HG02943 (cell line): ENCODE data around the gene TNNI2.
"Not testable (repeated sequence)": the region's sequence is repeated elsewhere in the genome, so short reads cannot be mapped to it uniquely, and the experiment has no call there.

ENCODE experiments used
- ATAC-seq: cut with Tn5 transposase; IDR thresholded peaks from one replicate; pipeline ENCODE4 v1.9.1; 2021; ENCODE audit warnings: mild to moderate bottlenecking, low read depth, moderate library complexity; ENCODE audit not compliant: unreplicated experiment

The TNNI2 gene

DNA sequence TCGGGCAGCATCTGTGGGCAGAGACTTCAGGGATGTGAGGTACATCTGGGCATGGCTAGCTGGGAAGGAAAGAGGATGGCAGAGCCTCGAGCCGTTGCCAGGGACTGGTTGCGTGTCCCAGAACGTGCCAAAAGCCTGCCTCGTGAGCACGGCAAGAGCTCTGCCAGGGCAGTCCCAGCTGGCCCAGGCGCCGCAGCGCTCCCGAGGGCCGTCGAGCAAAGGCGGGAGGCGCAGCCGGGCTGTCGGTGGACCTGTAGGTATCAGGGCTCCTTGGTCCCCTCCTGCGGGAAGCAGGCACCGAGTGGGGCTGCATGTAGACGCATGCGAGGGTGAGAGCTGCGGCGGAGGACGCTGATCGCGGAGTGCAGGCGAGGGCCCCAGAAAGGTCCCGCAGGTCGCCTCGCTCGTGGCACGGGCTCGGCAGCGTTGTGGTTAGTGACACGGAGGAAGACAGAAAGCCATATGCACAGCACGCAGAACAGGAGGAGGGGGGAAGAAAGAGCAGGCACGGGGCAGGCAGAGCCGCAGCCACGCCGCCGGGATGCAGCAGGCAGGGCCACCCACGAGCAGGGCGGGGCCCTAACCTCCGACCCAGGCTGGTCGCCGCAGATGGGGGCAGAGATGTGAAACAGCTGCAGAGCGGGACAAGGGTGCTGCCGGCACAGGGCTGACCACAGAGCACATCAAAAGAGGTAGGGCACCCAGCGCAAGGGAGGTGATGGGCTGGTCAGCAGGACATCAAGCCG is 32.1 kb downstream of the TNNI2 start:
- no peak for ATAC-seq

DNA sequence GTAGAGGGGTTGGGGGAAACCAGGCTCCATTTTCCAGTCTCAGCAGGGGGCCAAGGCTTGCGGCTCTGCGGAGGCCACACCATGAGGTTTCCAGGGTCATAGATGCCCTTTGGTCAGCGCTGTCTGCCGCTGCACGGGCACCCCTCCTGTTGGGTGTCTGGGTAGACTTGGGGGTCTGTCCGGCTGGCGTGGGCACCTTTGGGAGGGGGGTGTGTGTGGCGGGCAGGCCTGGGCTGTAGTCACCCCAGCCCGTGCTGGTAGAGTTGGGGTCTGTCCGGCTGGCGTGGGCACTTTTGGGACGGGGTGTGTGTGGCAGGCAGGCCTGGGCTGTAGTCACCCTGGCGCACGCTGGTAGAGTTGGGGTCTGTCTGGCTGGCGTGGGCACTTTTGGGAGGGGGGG is 32.8 kb downstream of the TNNI2 start:
- ATAC-seq, result no peak

DNA sequence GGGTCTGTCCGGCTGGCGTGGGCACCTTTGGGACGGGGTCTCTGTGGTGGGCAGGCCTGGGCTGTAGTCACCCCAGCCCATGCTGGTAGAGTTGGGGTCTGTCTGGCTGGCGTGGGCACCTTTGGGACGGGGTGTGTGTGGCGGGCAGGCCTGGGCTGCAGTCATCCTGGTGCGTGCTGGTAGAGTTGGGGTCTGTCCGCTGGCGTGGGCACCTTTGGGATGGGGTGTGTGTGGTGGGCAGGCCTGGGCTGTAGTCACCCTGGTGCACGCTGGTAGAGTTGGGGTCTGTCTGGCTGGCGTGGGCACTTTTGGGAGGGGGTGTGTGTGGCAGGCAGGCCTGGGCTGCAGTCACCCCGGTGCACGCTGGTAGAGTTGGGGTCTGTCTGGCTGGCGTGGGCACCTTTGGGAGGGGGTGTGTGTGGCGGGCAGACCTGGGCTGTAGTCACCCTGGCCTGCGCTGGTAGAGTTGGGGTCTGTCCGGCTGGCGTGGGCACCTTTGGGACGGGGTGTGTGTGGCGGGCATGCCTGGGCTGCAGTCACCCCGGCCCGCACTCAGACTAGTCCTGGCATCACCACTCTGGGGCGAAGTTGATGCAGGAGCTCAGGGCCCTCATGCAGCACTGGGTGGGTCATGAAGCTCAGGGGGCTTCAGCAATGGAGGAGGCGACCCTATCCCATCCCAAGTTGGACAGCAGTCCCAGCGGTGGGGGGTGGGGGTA is 33.6 kb downstream of the TNNI2 start:
- ATAC-seq, result no peak

GRCh38 chr11:1873048-1873812 is 34.4 kb downstream of the TNNI2 start:
- no peak for ATAC-seq

DNA sequence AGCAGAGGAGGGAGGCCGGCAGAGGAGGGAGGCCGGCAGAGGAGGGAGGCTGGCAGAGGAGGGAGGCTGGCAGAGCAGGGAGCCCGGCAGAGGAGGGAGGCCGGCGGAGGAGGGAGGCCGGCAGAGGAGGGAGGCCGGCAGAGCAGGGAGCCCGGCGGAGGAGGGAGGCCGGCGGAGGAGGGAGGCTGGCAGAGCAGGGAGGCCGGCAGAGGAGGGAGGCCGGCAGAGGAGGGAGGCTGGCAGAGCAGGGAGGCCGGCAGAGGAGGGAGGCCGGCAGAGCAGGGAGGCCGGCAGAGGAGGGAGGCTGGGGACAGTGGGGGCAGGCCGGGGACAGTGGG is 35.0 kb downstream of the TNNI2 start:
- ATAC-seq, result not testable (repeated sequence)

- not testable (repeated sequence) for ATAC-seq
Observed at GRCh38 chr11:1874441-1875092, 35.8 kb downstream of the TNNI2 start.

- ATAC-seq, result no peak
Observed at GRCh38 chr11:1875093-1875850, 36.5 kb downstream of the TNNI2 start.

DNA sequence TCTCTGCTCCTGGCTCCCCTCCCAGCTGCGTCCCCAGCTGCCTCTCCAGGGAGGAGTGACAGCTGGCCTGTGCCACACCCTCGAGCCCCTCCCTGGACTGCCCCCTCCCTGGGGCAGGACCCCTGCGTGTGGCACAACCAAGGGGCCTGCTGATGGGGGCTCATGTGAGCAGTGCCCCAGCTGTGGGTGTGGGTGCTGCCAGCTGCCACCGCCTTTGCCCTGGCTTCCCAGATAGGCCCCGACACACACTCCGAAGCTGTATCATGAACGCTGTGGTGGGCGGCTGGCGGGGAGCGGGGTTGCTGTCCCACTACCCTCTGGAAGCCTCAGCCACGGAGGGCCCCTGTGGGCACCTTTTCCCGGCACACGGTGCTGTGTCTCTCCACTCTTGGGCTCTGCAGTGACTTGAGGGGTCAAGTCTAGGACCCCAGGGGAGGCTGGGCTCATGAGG is 37.1 kb downstream of the TNNI2 start:
- not testable (repeated sequence) for ATAC-seq

DNA sequence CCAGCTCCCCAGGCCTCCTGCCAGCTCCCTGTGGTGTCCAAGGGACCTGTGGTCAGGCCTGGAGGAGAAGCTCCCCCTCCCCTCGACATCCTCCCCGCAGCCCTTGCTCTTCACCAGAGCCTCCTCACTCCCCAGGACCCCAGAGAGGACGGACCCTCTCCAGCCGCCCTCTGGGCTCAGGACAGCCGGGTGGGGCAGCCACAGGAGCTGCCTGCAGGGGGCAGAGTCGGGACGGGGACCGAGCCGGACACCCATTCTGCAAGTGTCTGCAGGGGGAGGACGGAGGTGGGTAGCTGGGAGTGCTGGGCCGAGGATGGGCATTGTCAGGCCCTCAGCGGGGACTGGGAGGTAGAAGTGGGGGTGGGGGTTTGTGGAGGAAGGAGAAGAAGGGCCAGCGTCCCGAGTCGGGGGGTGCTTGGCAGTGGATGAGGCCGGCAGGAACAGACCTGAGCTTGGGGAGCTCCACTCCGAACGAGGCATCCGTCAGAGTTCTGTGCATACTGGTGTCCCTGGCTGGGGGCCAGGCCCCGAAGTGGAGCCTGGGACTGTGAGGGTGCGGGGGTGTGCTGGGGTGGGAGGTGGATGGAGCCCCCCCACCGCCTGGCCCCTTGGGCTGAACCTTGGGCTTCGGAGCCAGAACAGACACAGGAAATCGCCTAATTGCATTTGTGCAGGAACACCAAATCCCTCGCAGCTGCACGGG is 37.7 kb downstream of the TNNI2 start:
- no peak for ATAC-seq

GRCh38 chr11:1877211-1878136 is 38.7 kb downstream of the TNNI2 start:
- no peak for ATAC-seq

GRCh38 chr11:1878137-1879031 is 39.6 kb downstream of the TNNI2 start:
- no peak for ATAC-seq

DNA sequence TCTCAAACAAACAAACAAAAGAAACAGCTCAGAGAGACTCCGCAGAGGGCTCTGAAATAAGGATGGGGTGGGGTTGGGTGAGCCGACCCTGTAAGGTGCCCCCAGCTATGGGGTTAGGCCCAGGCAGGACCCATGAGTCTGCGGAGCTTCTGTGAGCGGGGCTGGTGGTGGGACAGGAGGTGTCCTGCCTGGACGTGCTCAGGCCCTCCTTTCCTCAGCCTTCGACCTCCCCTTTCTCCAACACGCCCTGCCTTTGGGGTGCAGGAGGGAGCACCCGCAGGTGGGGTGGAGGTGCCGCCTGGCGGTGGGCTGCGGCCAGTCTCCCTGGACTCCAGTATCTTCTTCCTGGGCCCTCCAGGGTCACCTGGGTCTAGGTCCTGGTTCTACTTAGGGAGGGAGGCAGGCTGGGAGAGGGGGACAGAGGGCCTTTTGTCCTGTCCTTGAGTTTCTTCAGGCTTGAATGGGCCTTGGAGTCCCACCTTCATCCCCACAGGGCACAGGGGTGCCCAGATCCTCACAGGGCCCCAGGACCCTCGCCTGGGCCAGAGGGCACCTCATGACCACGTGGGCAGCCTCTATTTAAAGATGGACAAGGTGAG is 40.7 kb downstream of the TNNI2 start:
- ATAC-seq, result no peak

GRCh38 chr11:1879941-1880720 is 41.4 kb downstream of the TNNI2 start:
- ATAC-seq, result no peak

- ATAC-seq, result no peak
Observed at GRCh38 chr11:1880746-1881441, 42.1 kb downstream of the TNNI2 start.

DNA sequence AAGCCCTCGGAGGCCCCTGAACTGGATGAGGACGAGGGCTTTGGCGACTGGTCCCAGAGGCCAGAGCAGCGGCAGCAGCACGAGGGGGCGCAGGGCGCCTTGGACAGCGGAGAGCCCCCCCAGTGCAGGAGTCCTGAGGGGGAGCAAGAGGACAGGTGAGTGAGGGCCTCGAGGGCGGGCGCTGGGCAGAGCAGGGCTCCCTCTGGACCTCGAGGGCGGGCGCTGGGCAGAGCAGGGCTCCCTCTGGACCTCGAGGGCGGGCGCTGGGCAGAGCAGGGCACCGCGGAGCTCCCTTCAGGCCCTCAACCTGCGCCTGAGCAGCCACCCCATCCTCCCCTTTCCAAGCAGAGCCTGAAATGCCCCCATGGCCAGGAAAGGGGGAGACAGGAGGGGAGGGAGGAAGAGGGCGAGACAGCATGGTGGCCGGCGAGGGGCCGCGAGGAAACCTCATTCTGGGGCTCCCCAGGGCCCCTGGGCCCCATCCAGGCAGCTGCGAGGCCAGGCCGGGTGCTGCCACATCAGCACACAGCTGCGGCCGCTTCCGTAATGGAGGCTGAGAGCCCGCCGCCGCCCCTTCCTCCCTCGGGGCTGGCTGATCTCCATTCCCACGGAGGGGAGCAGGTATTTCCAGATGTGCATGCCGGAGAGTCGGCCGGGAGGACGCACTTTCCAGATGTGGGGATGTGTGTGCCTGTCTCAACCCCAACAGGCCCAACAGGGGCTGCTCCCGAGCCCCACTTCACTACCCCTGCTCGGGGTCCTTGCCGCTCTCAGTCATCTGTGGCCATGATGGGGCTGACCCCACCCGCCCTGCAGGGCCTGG is 42.9 kb downstream of the TNNI2 start:
- ATAC-seq, result no peak
